Neural cell (in vitro differentiated cells): ENCODE data around the gene MAEA.

Experiments used
- EP300 ChIP-seq: fragments of 450-650 bp; conservative IDR thresholded peaks from 2 replicates; pipeline ENCODE4 v1.6.1; 2014; ENCODE audit warnings: antibody characterized with exemption, mild to moderate bottlenecking, moderate library complexity; ENCODE audit not compliant: poor library complexity, severe bottlenecking
- EZH2 ChIP-seq: fragments of 200-600, 300-800 bp; shearing (Covaris generic), sonication (generic); IDR thresholded peaks from 2 replicates; pipeline ENCODE4 v1.6.1; 2014; ENCODE audit warnings: antibody characterized with exemption, low read length, borderline replicate concordance, mild to moderate bottlenecking; ENCODE audit not compliant: insufficient read depth, poor library complexity, severe bottlenecking
- MXI1 ChIP-seq: fragments of 450-650 bp; conservative IDR thresholded peaks from 2 replicates; pipeline ENCODE4 v1.6.1; 2014; ENCODE audit warnings: antibody characterized with exemption, mild to moderate bottlenecking; ENCODE audit not compliant: poor library complexity, severe bottlenecking
- POLR2AphosphoS5 ChIP-seq: IDR thresholded peaks from 2 replicates; pipeline ENCODE4 v1.6.1; 2012
- TAF1 ChIP-seq: IDR thresholded peaks from 2 replicates; pipeline ENCODE4 v1.6.1; 2012; ENCODE audit warnings: low read depth
- TF ChIP-seq, protein P1 (sequence below): fragments of 450-650 bp; IDR thresholded peaks from 2 replicates; pipeline ENCODE4 v1.5.1; 2014; ENCODE audit warnings: antibody characterized with exemption, mild to moderate bottlenecking, moderate library complexity; ENCODE audit not compliant: poor library complexity, severe bottlenecking

GRCh38 chr4:1255151-1255550 lies 34.5 kb upstream of the MAEA start:
- TF ChIP-seq, protein P1, sequence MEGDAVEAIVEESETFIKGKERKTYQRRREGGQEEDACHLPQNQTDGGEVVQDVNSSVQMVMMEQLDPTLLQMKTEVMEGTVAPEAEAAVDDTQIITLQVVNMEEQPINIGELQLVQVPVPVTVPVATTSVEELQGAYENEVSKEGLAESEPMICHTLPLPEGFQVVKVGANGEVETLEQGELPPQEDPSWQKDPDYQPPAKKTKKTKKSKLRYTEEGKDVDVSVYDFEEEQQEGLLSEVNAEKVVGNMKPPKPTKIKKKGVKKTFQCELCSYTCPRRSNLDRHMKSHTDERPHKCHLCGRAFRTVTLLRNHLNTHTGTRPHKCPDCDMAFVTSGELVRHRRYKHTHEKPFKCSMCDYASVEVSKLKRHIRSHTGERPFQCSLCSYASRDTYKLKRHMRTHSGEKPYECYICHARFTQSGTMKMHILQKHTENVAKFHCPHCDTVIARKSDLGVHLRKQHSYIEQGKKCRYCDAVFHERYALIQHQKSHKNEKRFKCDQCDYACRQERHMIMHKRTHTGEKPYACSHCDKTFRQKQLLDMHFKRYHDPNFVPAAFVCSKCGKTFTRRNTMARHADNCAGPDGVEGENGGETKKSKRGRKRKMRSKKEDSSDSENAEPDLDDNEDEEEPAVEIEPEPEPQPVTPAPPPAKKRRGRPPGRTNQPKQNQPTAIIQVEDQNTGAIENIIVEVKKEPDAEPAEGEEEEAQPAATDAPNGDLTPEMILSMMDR = no peak
- TF ChIP-seq MXI1 = no peak
- no peak for TF ChIP-seq POLR2AphosphoS5
- no peak for TF ChIP-seq EZH2
- TF ChIP-seq EP300 = no peak
- no peak for TF ChIP-seq TAF1
